HEK293 (cell line): ENCODE measurements around the gene RASA3.

Experiments used
- CTCF ChIA-PET: fragments of 350-600 bp; formaldehyde crosslinking; extraction: SDS; loops from one replicate; lab custom pipeline; 2021; ENCODE audit warnings: antibody characterized with exemption; lab: Yijun Ruan, JAX
- POLR2A ChIA-PET: fragments of 300-600 bp; formaldehyde crosslinking; extraction: SDS; loops from one replicate; lab custom pipeline; 2020; ENCODE audit warnings: antibody characterized with exemption, inconsistent platforms; lab: Yijun Ruan, JAX
- H3K27ac ChIP-seq: fragments of 200-500 bp; sonication (Bioruptor generic); 2 replicates; pipeline ENCODE4 v1.5.1; 2014; ENCODE audit warnings: low read depth, low read length, control low read depth, inconsistent platforms; ENCODE audit errors: extremely low read depth
- H3K36me3 ChIP-seq, 2 experiments: fragments of 200-500 bp in 1 of 2; sonication (Bioruptor generic) in 1 of 2; 1 replicate in 1 of 2; 2 replicates in 1 of 2; pipeline ENCODE4 v1.5.1; 2014 to 2017; ENCODE audit warnings: inconsistent platforms in 2 of 2, low read length in 2 of 2; ENCODE audit not compliant: control insufficient read depth in 2 of 2, insufficient read depth in 1 of 2
- H3K4me1 ChIP-seq: fragments of 200-500 bp; sonication (Bioruptor generic); 2 replicates; pipeline ENCODE4 v1.5.1; 2014; ENCODE audit warnings: mild to moderate bottlenecking, low read length, inconsistent platforms; ENCODE audit not compliant: control insufficient read depth, insufficient read depth
- H3K4me3 ChIP-seq: 2 replicates; pipeline ENCODE4 v1.5.1; 2011; ENCODE audit warnings: low read depth, mild to moderate bottlenecking, control low read depth, low read length, moderate library complexity
- H3K9me3 ChIP-seq: fragments of 200-500 bp; sonication (Bioruptor generic); 2 replicates; pipeline ENCODE4 v1.5.1; 2014; ENCODE audit warnings: low read depth, low read length, inconsistent platforms; ENCODE audit not compliant: control insufficient read depth, insufficient read depth
- KLF10 ChIP-seq: fragments of 450-650 bp; IDR thresholded peaks from 2 replicates; pipeline ENCODE4 v1.5.1; 2018; ENCODE audit warnings: missing biosample characterization, mild to moderate bottlenecking, missing genetic modification characterization
- ZBTB6 ChIP-seq: fragments of 450-650 bp; formaldehyde crosslinking; IDR thresholded peaks from 2 replicates; pipeline ENCODE4 v1.5.1; 2017; ENCODE audit warnings: missing biosample characterization, missing genetic modification characterization
- ZNF398 ChIP-seq: fragments of 450-650 bp; formaldehyde crosslinking; IDR thresholded peaks from 2 replicates; pipeline ENCODE4 v1.5.1; 2017; ENCODE audit warnings: missing biosample characterization, missing genetic modification characterization
- ZNF416 ChIP-seq: fragments of 450-650 bp; formaldehyde crosslinking; IDR thresholded peaks from 2 replicates; pipeline ENCODE4 v1.5.1; 2016; ENCODE audit warnings: missing biosample characterization, missing genetic modification characterization
- ZNF513 ChIP-seq: fragments of 450-650 bp; IDR thresholded peaks from 2 replicates; pipeline ENCODE4 v1.5.1; 2018; ENCODE audit warnings: missing biosample characterization, missing genetic modification characterization
- ZNF529 ChIP-seq: fragments of 450-650 bp; formaldehyde crosslinking; IDR thresholded peaks from 2 replicates; pipeline ENCODE4 v1.5.1; 2017; ENCODE audit warnings: missing genetic modification characterization, missing biosample characterization; ENCODE audit not compliant: insufficient replicate concordance
- ZNF530 ChIP-seq: fragments of 450-650 bp; formaldehyde crosslinking; IDR thresholded peaks from 2 replicates; pipeline ENCODE4 v1.5.1; 2016; ENCODE audit warnings: low read depth, missing biosample characterization, missing genetic modification characterization
- ZNF596 ChIP-seq: fragments of 450-650 bp; IDR thresholded peaks from 2 replicates; pipeline ENCODE4 v1.5.0; 2018; ENCODE audit warnings: missing biosample characterization, mild to moderate bottlenecking, missing genetic modification characterization, moderate library complexity
- ZNF600 ChIP-seq: fragments of 450-650 bp; formaldehyde crosslinking; IDR thresholded peaks from 2 replicates; pipeline ENCODE4 v1.5.1; 2016; ENCODE audit warnings: missing biosample characterization, missing genetic modification characterization
- ZNF629 ChIP-seq: fragments of 450-650 bp; formaldehyde crosslinking; IDR thresholded peaks from 2 replicates; pipeline ENCODE4 v1.5.1; 2017; ENCODE audit warnings: missing biosample characterization, missing genetic modification characterization
- ZNF664 ChIP-seq: fragments of 450-650 bp; formaldehyde crosslinking; IDR thresholded peaks from 2 replicates; pipeline ENCODE4 v1.5.1; 2016; ENCODE audit warnings: missing biosample characterization, missing genetic modification characterization
- ZNF768 ChIP-seq: fragments of 450-650 bp; formaldehyde crosslinking; IDR thresholded peaks from 2 replicates; pipeline ENCODE4 v1.5.1; 2018; ENCODE audit warnings: missing biosample characterization, mild to moderate bottlenecking, missing genetic modification characterization
- ZNF776 ChIP-seq: fragments of 450-650 bp; formaldehyde crosslinking; IDR thresholded peaks from 2 replicates; pipeline ENCODE4 v1.5.0; 2017; ENCODE audit warnings: missing biosample characterization, missing genetic modification characterization, borderline replicate concordance
- ZNF843 ChIP-seq: fragments of 450-650 bp; formaldehyde crosslinking; IDR thresholded peaks from 2 replicates; pipeline ENCODE4 v1.5.1; 2016; ENCODE audit warnings: missing biosample characterization, missing genetic modification characterization
- ZSCAN23 ChIP-seq: fragments of 450-650 bp; formaldehyde crosslinking; IDR thresholded peaks from 2 replicates; pipeline ENCODE4 v1.5.1; 2016; ENCODE audit warnings: missing biosample characterization, missing genetic modification characterization
- TF ChIP-seq, protein P1 (sequence below): fragments of 450-650 bp; formaldehyde crosslinking; IDR thresholded peaks from 2 replicates; pipeline ENCODE4 v1.5.1; 2016; ENCODE audit warnings: missing biosample characterization, missing genetic modification characterization
- TF ChIP-seq, protein P2 (sequence below): fragments of 450-650 bp; formaldehyde crosslinking; IDR thresholded peaks from 2 replicates; pipeline ENCODE4 v1.5.1; 2016; ENCODE audit warnings: missing biosample characterization, missing genetic modification characterization
- TF ChIP-seq, protein P3 (sequence below): fragments of 450-650 bp; formaldehyde crosslinking; IDR thresholded peaks from 2 replicates; pipeline ENCODE4 v1.5.1; 2016; ENCODE audit warnings: missing biosample characterization, missing genetic modification characterization

The RASA3 gene

GRCh38 chr13:114017966-114018365, 114.5 kb downstream of the RASA3 start:
- ChIA-PET CTCF (no interaction called here), POLR2A (no interaction called here)
- TF ChIP-seq ZNF776 (tag by site-specific recombination) (no peak), ZNF843 (tag by site-specific recombination) (no peak), ZBTB6 (tag by site-specific recombination) (no peak), ZSCAN23 (tag by site-specific recombination) (no peak)
- TF ChIP-seq, protein P1, sequence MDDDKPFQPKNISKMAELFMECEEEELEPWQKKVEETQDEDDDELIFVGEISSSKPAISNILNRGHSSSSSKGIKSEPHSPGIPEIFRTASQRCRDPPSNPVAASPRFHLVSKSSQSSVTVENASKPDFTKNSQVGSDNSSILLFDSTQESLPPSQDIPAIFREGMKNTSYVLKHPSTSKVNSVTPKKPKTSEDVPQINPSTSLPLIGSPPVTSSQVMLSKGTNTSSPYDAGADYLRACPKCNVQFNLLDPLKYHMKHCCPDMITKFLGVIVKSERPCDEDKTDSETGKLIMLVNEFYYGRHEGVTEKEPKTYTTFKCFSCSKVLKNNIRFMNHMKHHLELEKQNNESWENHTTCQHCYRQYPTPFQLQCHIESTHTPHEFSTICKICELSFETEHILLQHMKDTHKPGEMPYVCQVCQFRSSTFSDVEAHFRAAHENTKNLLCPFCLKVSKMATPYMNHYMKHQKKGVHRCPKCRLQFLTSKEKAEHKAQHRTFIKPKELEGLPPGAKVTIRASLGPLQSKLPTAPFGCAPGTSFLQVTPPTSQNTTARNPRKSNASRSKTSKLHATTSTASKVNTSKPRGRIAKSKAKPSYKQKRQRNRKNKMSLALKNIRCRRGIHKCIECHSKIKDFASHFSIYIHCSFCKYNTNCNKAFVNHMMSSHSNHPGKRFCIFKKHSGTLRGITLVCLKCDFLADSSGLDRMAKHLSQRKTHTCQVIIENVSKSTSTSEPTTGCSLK (tag by site-specific recombination) = no peak
- no peaks in the 10 kb centered on the region for H3K9me3 ChIP-seq
- no peak overlapping the region for H3K4me3 ChIP-seq
- no peak overlapping the region for H3K27ac ChIP-seq
- H3K36me3 ChIP-seq = no peaks in the 10 kb centered on the region
- H3K4me1 ChIP-seq = no peaks in the 10 kb centered on the region

GRCh38 chr13:114017028-114017630, 115.3 kb downstream of the RASA3 start:
- H3K9me3 ChIP-seq = no peaks in the 10 kb centered on the region
- no peaks in the 10 kb centered on the region for H3K4me1 ChIP-seq
- H3K27ac ChIP-seq = no peak overlapping the region
- CTCF ChIA-PET = interaction anchor here (0.6 kb wide), 1 partner anchor 58 kb away, joined by 3 read pairs; no protein-coding TSS in a partner anchor
- POLR2A ChIA-PET = no interaction called here
- H3K4me3 ChIP-seq = no peak overlapping the region
- no peak for TF ChIP-seq KLF10 (tag by site-specific recombination)
- TF ChIP-seq ZNF416 = no peak
- TF ChIP-seq ZNF596 (tag by site-specific recombination) = no peak
- no peak for TF ChIP-seq ZNF529 (tag by site-specific recombination)
- TF ChIP-seq ZNF513 (tag by site-specific recombination) = no peak
- no peak for TF ChIP-seq ZNF768 (tag by site-specific recombination)
- no peak for TF ChIP-seq ZNF398 (tag by site-specific recombination)
- no peak for TF ChIP-seq ZNF776 (tag by site-specific recombination)
- TF ChIP-seq, protein P2, sequence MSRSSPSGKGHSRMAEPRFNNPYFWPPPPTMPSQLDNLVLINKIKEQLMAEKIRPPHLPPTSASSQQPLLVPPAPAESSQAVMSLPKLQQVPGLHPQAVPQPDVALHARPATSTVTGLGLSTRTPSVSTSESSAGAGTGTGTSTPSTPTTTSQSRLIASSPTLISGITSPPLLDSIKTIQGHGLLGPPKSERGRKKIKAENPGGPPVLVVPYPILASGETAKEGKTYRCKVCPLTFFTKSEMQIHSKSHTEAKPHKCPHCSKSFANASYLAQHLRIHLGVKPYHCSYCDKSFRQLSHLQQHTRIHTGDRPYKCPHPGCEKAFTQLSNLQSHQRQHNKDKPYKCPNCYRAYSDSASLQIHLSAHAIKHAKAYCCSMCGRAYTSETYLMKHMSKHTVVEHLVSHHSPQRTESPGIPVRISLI (tag by site-specific recombination) = no peak
- TF ChIP-seq, protein P3, sequence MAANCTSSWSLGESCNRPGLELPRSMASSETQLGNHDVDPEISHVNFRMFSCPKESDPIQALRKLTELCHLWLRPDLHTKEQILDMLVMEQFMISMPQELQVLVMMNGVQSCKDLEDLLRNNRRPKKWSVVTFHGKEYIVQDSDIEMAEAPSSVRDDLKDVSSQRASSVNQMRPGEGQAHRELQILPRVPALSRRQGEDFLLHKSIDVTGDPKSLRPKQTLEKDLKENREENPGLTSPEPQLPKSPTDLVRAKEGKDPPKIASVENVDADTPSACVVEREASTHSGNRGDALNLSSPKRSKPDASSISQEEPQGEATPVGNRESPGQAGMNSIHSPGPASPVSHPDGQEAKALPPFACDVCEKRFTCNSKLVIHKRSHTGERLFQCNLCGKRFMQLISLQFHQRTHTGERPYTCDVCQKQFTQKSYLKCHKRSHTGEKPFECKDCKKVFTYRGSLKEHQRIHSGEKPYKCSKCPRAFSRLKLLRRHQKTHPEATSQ (tag by site-specific recombination) = no peak
- no peak for TF ChIP-seq ZNF629 (tag by site-specific recombination)
- no peak for TF ChIP-seq ZNF664
- TF ChIP-seq ZNF600 (tag by site-specific recombination) = no peak
- no peak for TF ChIP-seq ZNF530 (tag by site-specific recombination)
- H3K36me3 ChIP-seq = no peaks in the 10 kb centered on the region
